G401.6 (cell line): ENCODE measurements around the gene PARD3.
"Not testable (repeated sequence)": the region's sequence is repeated elsewhere in the genome, so short reads cannot be mapped to it uniquely, and the experiment has no call there.

Experiments used
- FAIRE-seq: peaks from 2 replicates; lab custom pipeline; 2012; peaks lifted over from hg19 to GRCh38; lab: Jason Lieb, UNC

PARD3 gene

GRCh38 chr10:34647875-34648865 is 166.9 kb downstream of the PARD3 start:
- no peak for FAIRE-seq

- FAIRE-seq: no peak
Measured at GRCh38 chr10:34647160-34647559, 167.9 kb downstream of the PARD3 start.

- FAIRE-seq: no peak
Measured at GRCh38 chr10:34646331-34646730, 168.8 kb downstream of the PARD3 start.

- not testable (repeated sequence) for FAIRE-seq
Measured at GRCh38 chr10:34644815-34645214, 170.3 kb downstream of the PARD3 start.

GRCh38 chr10:34644224-34644623 is 170.9 kb downstream of the PARD3 start:
- no peak for FAIRE-seq

GRCh38 chr10:34643620-34644019 is 171.5 kb downstream of the PARD3 start:
- no peak for FAIRE-seq

- FAIRE-seq: no peak
Measured at GRCh38 chr10:34641913-34642558, 173.1 kb downstream of the PARD3 start.

- no peak for FAIRE-seq
Measured at GRCh38 chr10:34641147-34641912, 173.8 kb downstream of the PARD3 start.

- FAIRE-seq: peak; percentile 84
Measured at GRCh38 chr10:34638406-34639054, 176.6 kb downstream of the PARD3 start.

GRCh38 chr10:34637418-34637911 is 177.6 kb downstream of the PARD3 start:
- FAIRE-seq: peak; percentile 27

- FAIRE-seq: no peak
Measured at GRCh38 chr10:34635111-34635510, 180.0 kb downstream of the PARD3 start.

- no peak for FAIRE-seq
Measured at GRCh38 chr10:34633374-34633773, 181.7 kb downstream of the PARD3 start.

- FAIRE-seq: no peak
Measured at GRCh38 chr10:34629084-34629483, 186.0 kb downstream of the PARD3 start.

GRCh38 chr10:34628174-34628796 is 186.8 kb downstream of the PARD3 start:
- no peak for FAIRE-seq

GRCh38 chr10:34627741-34628140 is 187.4 kb downstream of the PARD3 start:
- no peak for FAIRE-seq

- FAIRE-seq: no peak
Measured at GRCh38 chr10:34627331-34627730, 187.8 kb downstream of the PARD3 start.

- FAIRE-seq: no peak
Measured at GRCh38 chr10:34626158-34626880, 188.8 kb downstream of the PARD3 start.

- FAIRE-seq: no peak
Measured at GRCh38 chr10:34624323-34625153, 190.6 kb downstream of the PARD3 start.

GRCh38 chr10:34622945-34623344 is 192.2 kb downstream of the PARD3 start:
- no peak for FAIRE-seq

- no peak for FAIRE-seq
Measured at GRCh38 chr10:34618611-34619010, 196.5 kb downstream of the PARD3 start.
